ENCODE data around the gene CLMP. TPM values are rescaled to one million over a fixed set of nuclear protein-coding genes. Genes with fewer than 3 reads are reported as not detected.
A peak's percentile ranks its signal among the peaks of the same experiment; 100 is the strongest.

CLMP gene
- total RNA-seq, 1 donor from 2014 or later = 24.2 TPM

- DNase-seq = peak; percentile 37
- TF ChIP-seq CTCF (IDR thresholded peaks at IDR 0.05; ENCODE audit: partially characterized antibody, unreplicated experiment) = no peak
- H3K27me3 Mint-ChIP-seq (ENCODE audit: unreplicated experiment) = peaks cover 11% of the 10 kb centered on the region
- peak overlapping the region; percentile 89 for H3K4me3 Mint-ChIP-seq (ENCODE audit: unreplicated experiment)
- no peaks in the 10 kb centered on the region for H3K36me3 Mint-ChIP-seq (ENCODE audit: unreplicated experiment)
- peaks cover 15% of the 10 kb centered on the region for H3K4me1 Mint-ChIP-seq (ENCODE audit: low read depth, unreplicated experiment)
- H3K9me3 Mint-ChIP-seq (ENCODE audit: unreplicated experiment) = peaks cover 12% of the 10 kb centered on the region
- H3K27ac Mint-ChIP-seq (ENCODE audit: unreplicated experiment) = no peak overlapping the region
Observed at GRCh38 chr11:123196060-123196714, 1.1 kb upstream of the CLMP start.

GRCh38 chr11:123194337-123195187 is 486 bp downstream of the CLMP start:
- peaks cover 12% of the 10 kb centered on the region for H3K9me3 Mint-ChIP-seq (ENCODE audit: unreplicated experiment)
- TF ChIP-seq CTCF (IDR thresholded peaks at IDR 0.05; ENCODE audit: partially characterized antibody, unreplicated experiment) = no peak
- peak overlapping the region; percentile 89 for H3K4me3 Mint-ChIP-seq (ENCODE audit: unreplicated experiment)
- H3K36me3 Mint-ChIP-seq (ENCODE audit: unreplicated experiment) = no peaks in the 10 kb centered on the region
- peak overlapping the region; percentile 64 for H3K27ac Mint-ChIP-seq (ENCODE audit: unreplicated experiment)
- DNase-seq = peak; percentile 51
- peaks cover 27% of the 10 kb centered on the region for H3K4me1 Mint-ChIP-seq (ENCODE audit: low read depth, unreplicated experiment)
- H3K27me3 Mint-ChIP-seq (ENCODE audit: unreplicated experiment) = peaks cover 13% of the 10 kb centered on the region

GRCh38 chr11:123193742-123194141 is 1.3 kb downstream of the CLMP start:
- no peak for DNase-seq
- TF ChIP-seq CTCF (IDR thresholded peaks at IDR 0.05; ENCODE audit: partially characterized antibody, unreplicated experiment) = no peak
- H3K9me3 Mint-ChIP-seq (ENCODE audit: unreplicated experiment) = peaks cover 12% of the 10 kb centered on the region
- no peak overlapping the region for H3K27ac Mint-ChIP-seq (ENCODE audit: unreplicated experiment)
- peak overlapping the region; percentile 81 for H3K4me3 Mint-ChIP-seq (ENCODE audit: unreplicated experiment)
- H3K4me1 Mint-ChIP-seq (ENCODE audit: low read depth, unreplicated experiment) = peaks cover 29% of the 10 kb centered on the region
- H3K36me3 Mint-ChIP-seq (ENCODE audit: unreplicated experiment) = no peaks in the 10 kb centered on the region
- peaks cover 13% of the 10 kb centered on the region for H3K27me3 Mint-ChIP-seq (ENCODE audit: unreplicated experiment)

- H3K9me3 Mint-ChIP-seq (ENCODE audit: unreplicated experiment) = peaks cover 14% of the 10 kb centered on the region
- H3K4me3 Mint-ChIP-seq (ENCODE audit: unreplicated experiment) = peak overlapping the region; percentile 59
- H3K36me3 Mint-ChIP-seq (ENCODE audit: unreplicated experiment) = no peaks in the 10 kb centered on the region
- H3K27me3 Mint-ChIP-seq (ENCODE audit: unreplicated experiment) = peaks cover 13% of the 10 kb centered on the region
- no peak overlapping the region for H3K27ac Mint-ChIP-seq (ENCODE audit: unreplicated experiment)
- H3K4me1 Mint-ChIP-seq (ENCODE audit: low read depth, unreplicated experiment) = peaks cover 46% of the 10 kb centered on the region
- DNase-seq = no peak
- no peak for TF ChIP-seq CTCF (IDR thresholded peaks at IDR 0.05; ENCODE audit: partially characterized antibody, unreplicated experiment)
Observed at GRCh38 chr11:123191939-123192338, 3.1 kb downstream of the CLMP start.

- H3K9me3 Mint-ChIP-seq (ENCODE audit: unreplicated experiment) = peaks cover 10% of the 10 kb centered on the region
- peaks cover 14% of the 10 kb centered on the region for H3K27me3 Mint-ChIP-seq (ENCODE audit: unreplicated experiment)
- H3K36me3 Mint-ChIP-seq (ENCODE audit: unreplicated experiment) = no peaks in the 10 kb centered on the region
- DNase-seq = no peak
- H3K4me3 Mint-ChIP-seq (ENCODE audit: unreplicated experiment) = peak overlapping the region; percentile 20
- peaks cover 50% of the 10 kb centered on the region for H3K4me1 Mint-ChIP-seq (ENCODE audit: low read depth, unreplicated experiment)
- H3K27ac Mint-ChIP-seq (ENCODE audit: unreplicated experiment) = peak overlapping the region; percentile 82
- no peak for TF ChIP-seq CTCF (IDR thresholded peaks at IDR 0.05; ENCODE audit: partially characterized antibody, unreplicated experiment)
Observed at GRCh38 chr11:123190518-123190917, 4.5 kb downstream of the CLMP start.

Measured in glutamatergic neuron (in vitro differentiated cells).